Caco-2 (cell line): ENCODE data around the gene SLC6A2. TPM values are rescaled to one million over a fixed set of nuclear protein-coding genes. Genes with fewer than 3 reads are reported as not detected.

Experiments
- BruUV-seq: library from RNA; stranded (reverse); fragments of 400-500 nt; replicated peaks from 2 replicates; lab custom pipeline; 2021; lab: Mats Ljungman, UMichigan
- CTCF ChIA-PET: fragments of 300-600 bp; sonication (Branson Sonifier 250); formaldehyde crosslinking; loops from one replicate; lab custom pipeline; 2022; ENCODE audit warnings: antibody characterized with exemption; lab: Charles Lee
- POLR2A ChIA-PET: fragments of 300-600 bp; sonication (Branson Sonifier 250); formaldehyde crosslinking; loops from one replicate; lab custom pipeline; 2022; ENCODE audit warnings: antibody characterized with exemption; lab: Charles Lee
- DNase-seq, 2 experiments: peaks; one replicate each; pipeline versions ENCODE4 v3.0.0 to v3.0.0-alpha.2; 2020 to 2022
- H3K27me3 ChIP-seq: replicated peaks from 2 replicates; pipeline ENCODE4 v1.6.0; 2011; ENCODE audit warnings: low read length; ENCODE audit not compliant: control insufficient read depth, insufficient read depth
- H3K36me3 ChIP-seq: 2 replicates; pipeline ENCODE4 v1.5.1; 2011; ENCODE audit warnings: low read length; ENCODE audit not compliant: control insufficient read depth, insufficient read depth
- H3K4me1 ChIP-seq: fragments of 250-450 bp; sonication (Bioruptor Pico); 2 replicates; pipeline ENCODE4 v1.5.1; 2020; ENCODE audit warnings: mild to moderate bottlenecking
- H3K4me3 ChIP-seq: 2 replicates; pipeline ENCODE4 v1.5.1; 2011; ENCODE audit warnings: low read depth, mild to moderate bottlenecking, control low read depth, low read length
- H3K9me3 ChIP-seq: fragments of 250-450 bp; sonication (Bioruptor Pico); 2 replicates; pipeline ENCODE4 v1.5.1; 2020; ENCODE audit warnings: mild to moderate bottlenecking, moderate library complexity
- H3K27ac Mint-ChIP-seq: one replicate; pipeline ENCODE4 v1.8.0; 2022; ENCODE audit warnings: mixed read lengths; ENCODE audit not compliant: unreplicated experiment
- H3K27me3 Mint-ChIP-seq: one replicate; pipeline ENCODE4 v1.8.0; 2022; ENCODE audit warnings: mixed read lengths; ENCODE audit not compliant: insufficient read depth, unreplicated experiment
- H3K36me3 Mint-ChIP-seq: one replicate; pipeline ENCODE4 v1.8.0; 2022; ENCODE audit warnings: mild to moderate bottlenecking, mixed read lengths; ENCODE audit not compliant: insufficient read depth, unreplicated experiment
- H3K4me1 Mint-ChIP-seq: one replicate; pipeline ENCODE4 v1.8.0; 2022; ENCODE audit warnings: low read depth, mixed read lengths; ENCODE audit not compliant: unreplicated experiment
- H3K4me3 Mint-ChIP-seq: one replicate; pipeline ENCODE4 v1.8.0; 2022; ENCODE audit warnings: mild to moderate bottlenecking, moderate library complexity, mixed read lengths; ENCODE audit not compliant: unreplicated experiment
- H3K9me3 Mint-ChIP-seq: one replicate; pipeline ENCODE4 v1.8.0; 2022; ENCODE audit warnings: mixed read lengths; ENCODE audit not compliant: unreplicated experiment
- CTCF ChIP-seq, 2 experiments: fragments of 200-600 bp in 1 of 2; IDR thresholded peaks; 1 replicate in 1 of 2; 2 replicates in 1 of 2; pipeline versions ENCODE4 v1.5.1 to v1.8.0; 2011 to 2022; ENCODE audit warnings: antibody characterized with exemption in 1 of 2, control low read depth in 1 of 2, inconsistent platforms in 1 of 2, low read depth in 1 of 2, low read length in 1 of 2, mild to moderate bottlenecking in 1 of 2, moderate library complexity in 1 of 2; ENCODE audit not compliant: insufficient read depth in 1 of 2, severe bottlenecking in 1 of 2, unreplicated experiment in 1 of 2
- intact Hi-C: fragments of 100-400 bp; cut with micrococcal nuclease; formaldehyde crosslinking; loops from one replicate; pipeline ENCODE4 v1.10.0; 2022; ENCODE audit not compliant: unreplicated experiment
- total RNA-seq: library from RNA; stranded (reverse); gene quantifications from 2 replicates; pipeline ENCODE4 v1.2.3, GENCODE V29; 2022

Gene SLC6A2
- total RNA-seq, 1 experiment from 2014 or later: not detected

GRCh38 chr16:55671974-55672280 is 16.1 kb downstream of the SLC6A2 start:
- CTCF ChIA-PET: interaction anchor here (1.0 kb wide), 1 partner anchor 14 kb away, joined by 3 read pairs; no protein-coding TSS in a partner anchor
- intact Hi-C loops: no loop called here

DNA sequence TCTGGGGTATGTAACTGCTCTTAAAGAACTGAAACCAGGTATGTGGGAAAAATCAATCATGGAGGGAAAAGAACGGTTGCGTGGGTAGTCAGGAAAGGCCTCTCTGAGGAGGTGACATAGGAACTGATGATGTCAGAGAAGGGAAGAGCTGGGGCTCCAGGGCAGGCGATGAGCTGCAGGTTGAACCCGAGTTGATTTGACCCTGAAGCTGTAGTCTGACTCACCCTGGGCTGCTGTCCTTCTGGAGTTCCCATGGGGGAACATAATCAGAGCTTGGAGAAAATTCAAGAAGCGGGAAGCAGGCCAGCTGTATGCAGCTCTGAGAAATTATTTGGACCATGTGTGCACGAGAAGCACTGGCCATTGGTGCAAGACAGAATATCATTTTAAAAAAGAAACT is 16.7 kb downstream of the SLC6A2 start:
- Histone ChIP-seq H3K9me3 (no peaks in the 10 kb centered on the region), H3K36me3 (no peaks in the 10 kb centered on the region), H3K4me1 (no peaks in the 10 kb centered on the region), H3K4me3 (no peak overlapping the region), H3K27me3 (no peaks in the 10 kb centered on the region)
- Mint-ChIP-seq H3K4me3 (no peak overlapping the region), H3K4me1 (no peaks in the 10 kb centered on the region), H3K36me3 (no peaks in the 10 kb centered on the region), H3K27me3 (peaks cover 15% of the 10 kb centered on the region), H3K27ac (no peak overlapping the region), H3K9me3 (no peaks in the 10 kb centered on the region)
- ChIA-PET POLR2A (no interaction called here), CTCF (no interaction called here)
- DNase-seq: no peak
- TF ChIP-seq CTCF (IDR thresholded peaks at IDR 0.05; ENCODE audit: insufficient read depth in 1 of 2, low read depth in 1 of 2, low read length in 1 of 2, severe bottlenecking in 1 of 2, unreplicated experiment in 1 of 2): no peak
- no TSS peak for BruUV-seq
- intact Hi-C loops: no loop called here

More at GRCh38 chr16:55671974-55672280, 16.1 kb downstream of the SLC6A2 start:
- POLR2A ChIA-PET: no interaction called here
- TF ChIP-seq CTCF (IDR thresholded peaks at IDR 0.05; ENCODE audit: insufficient read depth in 1 of 2, low read depth in 1 of 2, low read length in 1 of 2, severe bottlenecking in 1 of 2, unreplicated experiment in 1 of 2): no peak
- no peaks in the 10 kb centered on the region for H3K9me3 Mint-ChIP-seq
- H3K36me3 ChIP-seq: no peaks in the 10 kb centered on the region
- H3K27me3 ChIP-seq: no peaks in the 10 kb centered on the region
- no peaks in the 10 kb centered on the region for H3K4me1 ChIP-seq
- BruUV-seq: no TSS peak
- no peaks in the 10 kb centered on the region for H3K4me1 Mint-ChIP-seq
- no peaks in the 10 kb centered on the region for H3K9me3 ChIP-seq
- H3K36me3 Mint-ChIP-seq: no peaks in the 10 kb centered on the region
- H3K27me3 Mint-ChIP-seq: peaks cover 16% of the 10 kb centered on the region
- H3K4me3 Mint-ChIP-seq: no peak overlapping the region
- H3K27ac Mint-ChIP-seq: no peak overlapping the region
- no peak for DNase-seq
- no peak overlapping the region for H3K4me3 ChIP-seq

DNA sequence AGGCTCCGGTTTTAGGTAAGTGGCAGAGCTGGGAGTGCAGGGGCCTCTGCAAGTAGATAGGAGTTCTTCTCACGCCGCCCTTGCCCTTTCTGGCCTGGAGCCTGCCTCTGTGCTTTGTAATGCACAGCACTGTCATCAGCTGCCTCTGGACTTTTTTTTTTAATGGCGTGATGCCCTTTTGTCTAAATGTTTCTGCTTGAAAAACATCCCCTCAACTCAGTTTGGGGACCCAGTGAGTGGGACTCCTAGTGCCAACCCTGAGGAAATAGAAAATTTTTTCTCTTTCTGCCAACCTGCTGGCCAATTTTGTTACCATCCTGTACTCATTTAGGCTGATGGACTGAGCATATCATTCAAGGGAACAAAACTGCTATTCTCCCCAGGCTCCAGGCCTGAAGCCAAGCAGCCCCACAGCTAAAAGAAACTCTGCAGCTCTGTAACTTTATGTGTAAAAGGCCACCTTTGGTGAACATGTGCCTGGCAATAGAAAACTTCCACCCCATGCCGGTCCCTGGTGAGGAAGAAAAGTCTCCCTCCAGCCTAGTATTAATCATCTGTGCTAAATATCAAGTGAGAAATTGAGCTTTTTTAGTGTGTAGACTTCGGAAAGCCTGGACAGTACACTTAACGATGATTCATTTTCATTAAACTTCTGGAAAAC is 22.5 kb downstream of the SLC6A2 start:
- ChIA-PET POLR2A (no interaction called here), CTCF (interaction anchor here (1.0 kb wide), 1 partner anchor 213 kb away, joined by 3 read pairs; no protein-coding TSS in a partner anchor)
- no peak overlapping the region for H3K4me3 Mint-ChIP-seq
- Histone ChIP-seq H3K27me3 (no peaks in the 10 kb centered on the region), H3K4me1 (no peaks in the 10 kb centered on the region), H3K4me3 (no peak overlapping the region), H3K36me3 (no peaks in the 10 kb centered on the region), H3K9me3 (no peaks in the 10 kb centered on the region)
- DNase-seq: no peak
- intact Hi-C loops: no loop called here
- H3K9me3 Mint-ChIP-seq: no peaks in the 10 kb centered on the region
- no TSS peak for BruUV-seq
- no peaks in the 10 kb centered on the region for H3K36me3 Mint-ChIP-seq
- no peak for TF ChIP-seq CTCF (IDR thresholded peaks at IDR 0.05; ENCODE audit: insufficient read depth in 1 of 2, low read depth in 1 of 2, low read length in 1 of 2, severe bottlenecking in 1 of 2, unreplicated experiment in 1 of 2)
- H3K4me1 Mint-ChIP-seq: no peaks in the 10 kb centered on the region
- peaks cover 24% of the 10 kb centered on the region for H3K27me3 Mint-ChIP-seq
- H3K27ac Mint-ChIP-seq: no peak overlapping the region
